ENCODE data around the gene IL17REL. TPM values are rescaled to one million over a fixed set of nuclear protein-coding genes. Genes with fewer than 3 reads are reported as not detected.
"Not testable (repeated sequence)": the region's sequence is repeated elsewhere in the genome, so short reads cannot be mapped to it uniquely, and the experiment has no call there.

The IL17REL gene
- polyA plus RNA-seq, 1 donor from 2014 or later = not detected

- H3K27ac Mint-ChIP-seq = no peak overlapping the region
- H3K9me3 Mint-ChIP-seq = peaks cover 0 to 2% (median 2%) of the 10 kb centered on the region in 3 donors
- no peak overlapping the region for H3K4me3 Mint-ChIP-seq
- peaks cover 3 to 15% (median 3%) of the 10 kb centered on the region in 3 donors for H3K4me1 Mint-ChIP-seq
- H3K36me3 Mint-ChIP-seq = no peaks in the 10 kb centered on the region
- H3K27me3 Mint-ChIP-seq = peaks cover 2% of the 10 kb centered on the region
These were observed 16.4 kb downstream of the IL17REL start for GRCh38 chr22:49996119-49996517.

- H3K4me3 Mint-ChIP-seq = no peak overlapping the region
- peaks cover 2% of the 10 kb centered on the region for H3K36me3 Mint-ChIP-seq
- H3K27me3 Mint-ChIP-seq = peaks cover 2% of the 10 kb centered on the region
- peaks cover 3 to 18% (median 3%) of the 10 kb centered on the region in 3 donors for H3K4me1 Mint-ChIP-seq
- peaks cover 0 to 5% (median 3%) of the 10 kb centered on the region in 3 donors for H3K9me3 Mint-ChIP-seq
- no peak overlapping the region for H3K27ac Mint-ChIP-seq
These were observed 17.0 kb downstream of the IL17REL start for GRCh38 chr22:49995361-49996118.

- no peak overlapping the region for H3K4me3 Mint-ChIP-seq
These were observed 17.6 kb downstream of the IL17REL start for GRCh38 chr22:49995041-49995360.

GRCh38 chr22:49994361-49995040, 18.1 kb downstream of the IL17REL start:
- Mint-ChIP-seq H3K4me3 (no peak overlapping the region), H3K27me3 (peaks cover 2% of the 10 kb centered on the region), H3K9me3 (peaks cover 0 to 5% (median 4%) of the 10 kb centered on the region in 3 donors), H3K27ac (peak overlapping the region in 1 of 3 donors; percentile 35), H3K36me3 (peaks cover 3% of the 10 kb centered on the region), H3K4me1 (peaks cover 3 to 18% (median 3%) of the 10 kb centered on the region in 3 donors)

More at GRCh38 chr22:49995041-49995360, 17.6 kb downstream of the IL17REL start:
- peaks cover 2% of the 10 kb centered on the region for H3K27me3 Mint-ChIP-seq
- peaks cover 0 to 5% (median 4%) of the 10 kb centered on the region in 3 donors for H3K9me3 Mint-ChIP-seq
- peaks cover 3% of the 10 kb centered on the region for H3K36me3 Mint-ChIP-seq
- no peak overlapping the region for H3K27ac Mint-ChIP-seq
- H3K4me1 Mint-ChIP-seq = peaks cover 3 to 18% (median 3%) of the 10 kb centered on the region in 3 donors

- Mint-ChIP-seq H3K4me1 (peaks cover 3 to 18% (median 3%) of the 10 kb centered on the region in 3 donors), H3K27me3 (peaks cover 2% of the 10 kb centered on the region), H3K9me3 (peaks cover 0 to 5% (median 4%) of the 10 kb centered on the region in 3 donors), H3K4me3 (peak overlapping the region in 2 of 4 donors; percentile 79 to 89), H3K36me3 (peaks cover 3% of the 10 kb centered on the region), H3K27ac (peak overlapping the region in 1 of 3 donors; percentile 35)
These were observed 18.8 kb downstream of the IL17REL start for GRCh38 chr22:49993649-49994360.

GRCh38 chr22:49992921-49993648, 19.5 kb downstream of the IL17REL start:
- peaks cover 3 to 13% (median 3%) of the 10 kb centered on the region in 3 donors for H3K4me1 Mint-ChIP-seq
- H3K27me3 Mint-ChIP-seq = peaks cover 2% of the 10 kb centered on the region
- H3K9me3 Mint-ChIP-seq = peaks cover 0 to 5% (median 4%) of the 10 kb centered on the region in 3 donors
- H3K4me3 Mint-ChIP-seq = peak overlapping the region in 2 of 4 donors; percentile 79 to 89
- no peak overlapping the region for H3K27ac Mint-ChIP-seq
- H3K36me3 Mint-ChIP-seq = peaks cover 3% of the 10 kb centered on the region

- peaks cover 0 to 8% (median 5%) of the 10 kb centered on the region in 3 donors for H3K9me3 Mint-ChIP-seq
- peak overlapping the region in 1 of 3 donors; percentile 53 for H3K27ac Mint-ChIP-seq
- no peak overlapping the region for H3K4me3 Mint-ChIP-seq
- peaks cover 3 to 13% (median 3%) of the 10 kb centered on the region in 3 donors for H3K4me1 Mint-ChIP-seq
- peaks cover 2% of the 10 kb centered on the region for H3K27me3 Mint-ChIP-seq
- H3K36me3 Mint-ChIP-seq = peaks cover 5% of the 10 kb centered on the region
These were observed 20.5 kb downstream of the IL17REL start for GRCh38 chr22:49991907-49992533.

GRCh38 chr22:49991167-49991566, 21.4 kb downstream of the IL17REL start:
- Mint-ChIP-seq H3K4me1 (peaks cover 3 to 13% (median 3%) of the 10 kb centered on the region in 3 donors), H3K4me3 (no peak overlapping the region), H3K27me3 (peaks cover 4% of the 10 kb centered on the region), H3K27ac (no peak overlapping the region), H3K36me3 (peaks cover 5% of the 10 kb centered on the region), H3K9me3 (peaks cover under 1 to 13% (median 8%) of the 10 kb centered on the region in 3 donors)

- H3K4me1 Mint-ChIP-seq = peaks cover 3 to 21% (median 3%) of the 10 kb centered on the region in 3 donors
- not testable (repeated sequence) for H3K27ac Mint-ChIP-seq, H3K36me3 Mint-ChIP-seq, H3K4me3 Mint-ChIP-seq
- H3K27me3 Mint-ChIP-seq = peaks cover 15% of the 10 kb centered on the region
- H3K9me3 Mint-ChIP-seq = peaks cover 4 to 20% (median 14%) of the 10 kb centered on the region in 3 donors
These were observed 22.7 kb downstream of the IL17REL start for GRCh38 chr22:49989826-49990225.

- Mint-ChIP-seq H3K27ac (peak overlapping the region in 1 of 3 donors; percentile 32), H3K4me3 (no peak overlapping the region), H3K36me3 (peaks cover 6% of the 10 kb centered on the region), H3K27me3 (peaks cover 25% of the 10 kb centered on the region), H3K9me3 (peaks cover 4 to 20% (median 12%) of the 10 kb centered on the region in 3 donors), H3K4me1 (peaks cover 2 to 16% (median 4%) of the 10 kb centered on the region in 3 donors)
These were observed 26.2 kb downstream of the IL17REL start for GRCh38 chr22:49986325-49986724.

GRCh38 chr22:49983148-49984042, 29.2 kb downstream of the IL17REL start:
- H3K36me3 Mint-ChIP-seq = peaks cover 7% of the 10 kb centered on the region
- H3K9me3 Mint-ChIP-seq = peaks cover 6 to 29% (median 24%) of the 10 kb centered on the region in 3 donors
- no peak overlapping the region for H3K4me3 Mint-ChIP-seq
- peaks cover 29% of the 10 kb centered on the region for H3K27me3 Mint-ChIP-seq
- peaks cover 4 to 12% (median 6%) of the 10 kb centered on the region in 3 donors for H3K4me1 Mint-ChIP-seq
- H3K27ac Mint-ChIP-seq = no peak overlapping the region

- not testable (repeated sequence) for H3K27ac Mint-ChIP-seq, H3K36me3 Mint-ChIP-seq
- Mint-ChIP-seq H3K4me3 (peak overlapping the region in 1 of 4 donors; percentile 49), H3K9me3 (peaks cover 6 to 26% (median 23%) of the 10 kb centered on the region in 3 donors), H3K4me1 (peaks cover 8 to 12% (median 8%) of the 10 kb centered on the region in 3 donors), H3K27me3 (peaks cover 30% of the 10 kb centered on the region)
These were observed 30.8 kb downstream of the IL17REL start for GRCh38 chr22:49981799-49982198.

Measured in IgD-negative memory B cell (primary cell).